Astrocyte of the spinal cord (primary cell): Measurements from ENCODE around the gene IL6.
"Not testable (repeated sequence)": the region's sequence is repeated elsewhere in the genome, so short reads cannot be mapped to it uniquely, and the experiment has no call there.

ENCODE experiments used
- DNase-seq: peaks from one replicate; pipeline ENCODE4 v3.0.0; 2011; ENCODE audit warnings: low read depth, low spot score
- H3K4me3 ChIP-seq: 2 replicates; pipeline ENCODE4 v1.5.1; 2011; ENCODE audit warnings: low read depth, mild to moderate bottlenecking, low read length, moderate library complexity
- CTCF ChIP-seq: IDR thresholded peaks from 2 replicates; pipeline ENCODE4 v1.5.1; 2012; ENCODE audit warnings: low read depth, mild to moderate bottlenecking, low read length, inconsistent platforms
- in situ Hi-C: cut with HindIII; loops from 2 replicates; pipeline ENCODE4 v1.10.0; 2017; ENCODE audit warnings: low sequenced_read_pairs

The IL6 gene

GRCh38 chr7:22771194-22771871, 44.3 kb downstream of the IL6 start:
- in situ Hi-C loops: no loop called here
- TF ChIP-seq CTCF: no peak
- H3K4me3 ChIP-seq: no peak overlapping the region
- no peak for DNase-seq

- TF ChIP-seq CTCF: no peak
- DNase-seq: no peak
- no peak overlapping the region for H3K4me3 ChIP-seq
- in situ Hi-C loops: no loop called here
Measured at GRCh38 chr7:22771872-22772228, 44.9 kb downstream of the IL6 start.

DNA sequence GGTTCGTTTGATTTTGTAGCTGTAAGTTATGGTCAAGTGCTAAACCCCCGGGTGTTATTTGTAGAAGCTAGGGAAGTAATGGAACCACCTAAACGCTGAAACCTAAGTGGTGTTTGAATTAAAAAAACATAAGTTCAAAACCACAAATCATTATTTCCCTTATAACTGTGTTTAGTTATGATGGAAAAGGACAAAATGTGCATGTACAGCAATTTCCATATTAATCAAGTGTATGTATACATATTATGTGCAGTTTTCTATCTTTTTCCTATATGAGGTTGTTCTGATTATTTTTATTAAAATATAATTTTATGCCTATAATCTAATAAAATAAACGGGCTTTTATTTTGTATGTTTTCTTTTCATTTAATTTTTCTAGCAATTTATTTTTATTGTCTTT, 45.9 kb downstream of the IL6 start:
- no peak for TF ChIP-seq CTCF
- no peak for DNase-seq
- H3K4me3 ChIP-seq: no peak overlapping the region
- in situ Hi-C loops: no loop called here

GRCh38 chr7:22776964-22777363, 50.0 kb downstream of the IL6 start:
- no peak overlapping the region for H3K4me3 ChIP-seq
- no peak for TF ChIP-seq CTCF
- DNase-seq: no peak
- in situ Hi-C loops: no loop called here

- in situ Hi-C loops, DNase-seq: not testable (repeated sequence)
Measured at GRCh38 chr7:22779730-22780323, 52.8 kb downstream of the IL6 start.

DNA sequence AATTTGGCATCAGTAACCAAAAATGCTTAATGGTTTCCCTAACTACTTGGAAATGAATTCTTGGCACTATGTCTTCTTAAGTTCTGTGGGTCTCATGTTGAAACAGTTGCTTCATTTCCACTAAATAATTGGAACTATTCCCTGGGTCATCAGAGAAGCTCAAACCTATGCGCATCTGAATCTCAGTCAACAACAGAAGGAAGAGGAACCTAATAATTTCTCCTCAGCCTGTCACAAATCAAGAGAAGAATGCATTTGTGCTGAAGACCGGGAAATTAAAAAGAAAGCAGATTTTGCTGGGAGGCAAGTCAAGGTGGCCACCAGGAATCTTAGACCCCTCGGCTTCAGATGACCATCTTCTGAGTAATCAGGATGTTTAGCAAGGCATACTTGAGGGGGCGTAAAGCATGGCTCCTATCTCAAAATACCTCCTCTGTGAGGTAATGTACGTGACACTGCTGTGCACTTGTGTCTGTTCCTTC, 54.3 kb downstream of the IL6 start:
- no peak for TF ChIP-seq CTCF
- in situ Hi-C loops: no loop called here
- peak; percentile 66 for DNase-seq
- no peak overlapping the region for H3K4me3 ChIP-seq

More at GRCh38 chr7:22779730-22780323, 52.8 kb downstream of the IL6 start:
- H3K4me3 ChIP-seq: not testable (repeated sequence)
